Endodermal cell (in vitro differentiated cells): Measurements from ENCODE around the gene HS3ST3B1. TPM values are rescaled to one million over a fixed set of nuclear protein-coding genes. Genes with fewer than 3 reads are reported as not detected.

Experiments
- DNase-seq: peaks from one replicate; pipeline ENCODE4 v3.0.0-alpha.2; 2017
- H3K27ac ChIP-seq: 2 replicates; pipeline ENCODE4 v1.5.1; 2013; ENCODE audit warnings: mild to moderate bottlenecking, low read depth, low read length, moderate library complexity
- H3K27me3 ChIP-seq: 2 replicates; pipeline ENCODE4 v1.6.1; 2013; ENCODE audit warnings: mild to moderate bottlenecking, low read length, moderate library complexity; ENCODE audit not compliant: insufficient read depth, control insufficient read depth, poor library complexity, severe bottlenecking
- H3K36me3 ChIP-seq: 2 replicates; pipeline ENCODE4 v1.7.0; 2013; ENCODE audit warnings: mild to moderate bottlenecking, low read length, moderate library complexity; ENCODE audit not compliant: control insufficient read depth, insufficient read depth
- H3K4me1 ChIP-seq: one replicate; pipeline ENCODE4 v1.7.0; 2013; ENCODE audit warnings: low read length; ENCODE audit not compliant: control insufficient read depth, insufficient read depth
- H3K4me3 ChIP-seq: 2 replicates; pipeline ENCODE4 v1.5.1; 2013; ENCODE audit warnings: mild to moderate bottlenecking, low read length, moderate library complexity
- H3K9ac ChIP-seq: 2 replicates; pipeline ENCODE4 v1.6.1; 2013; ENCODE audit warnings: mild to moderate bottlenecking, low read length, moderate library complexity; ENCODE audit not compliant: poor library complexity, severe bottlenecking; ENCODE audit errors: extremely low read depth
- H3K9me3 ChIP-seq: 2 replicates; pipeline ENCODE4 v1.6.1; 2013; ENCODE audit warnings: mild to moderate bottlenecking, low read length, moderate library complexity; ENCODE audit not compliant: control insufficient read depth
- H3K27ac Mint-ChIP-seq: 2 replicates; pipeline ENCODE4 v1.8.0; 2020; ENCODE audit warnings: mixed read lengths
- H3K27me3 Mint-ChIP-seq: 2 replicates; pipeline ENCODE4 v1.8.0; 2021; ENCODE audit warnings: mild to moderate bottlenecking, mixed read lengths; ENCODE audit not compliant: insufficient read depth
- H3K36me3 Mint-ChIP-seq: 2 replicates; pipeline ENCODE4 v1.8.0; 2020; ENCODE audit warnings: low read depth, mixed read lengths
- H3K4me1 Mint-ChIP-seq: 2 replicates; pipeline ENCODE4 v1.8.0; 2020; ENCODE audit warnings: mixed read lengths
- H3K4me3 Mint-ChIP-seq: 2 replicates; pipeline ENCODE4 v1.8.0; 2020; ENCODE audit warnings: mild to moderate bottlenecking, moderate library complexity, mixed read lengths
- H3K9me3 Mint-ChIP-seq: 2 replicates; pipeline ENCODE4 v1.8.0; 2020; ENCODE audit warnings: mild to moderate bottlenecking, mixed read lengths
- CTCF ChIP-seq: fragments of 200-600 bp; sonication (generic); conservative IDR thresholded peaks from 2 replicates; pipeline ENCODE4 v1.5.0; 2021; ENCODE audit warnings: antibody characterized with exemption, mild to moderate bottlenecking
- WGBS, 2 experiments: methylation state at CpG; one replicate each; pipeline versions ENCODE4 v1.1.5 to v1.1.7; 2013; ENCODE audit warnings: missing lambda C conversion rate in 2 of 2, mixed read lengths in 1 of 2; ENCODE audit not compliant: insufficient coverage in 1 of 2, insufficient read length in 1 of 2; 5-methylcytosine and 5-hydroxymethylcytosine counted together
- total RNA-seq, 2 donors: library from RNA; stranded (reverse); fragmentation: NEBNext Ultra II Directional in 1 of 2; extraction: Animal tissue kit (Norgen Biotek cat#: 25700) in 1 of 2; gene quantifications; 2 replicates in 1 of 2; 3 replicates in 1 of 2; pipeline ENCODE4 v1.2.1, GENCODE V29; 2021

Gene HS3ST3B1
- total RNA-seq, 2 donors from 2014 or later: 5.6 to 6.9 TPM

- no peak overlapping the region for H3K27ac ChIP-seq
- WGBS, 2 experiments: 78 to 83% methylated on average over 6 of the region's 6 CpGs
These were observed 45.9 kb downstream of the HS3ST3B1 start for GRCh38 chr17:14346801-14347200.

DNA sequence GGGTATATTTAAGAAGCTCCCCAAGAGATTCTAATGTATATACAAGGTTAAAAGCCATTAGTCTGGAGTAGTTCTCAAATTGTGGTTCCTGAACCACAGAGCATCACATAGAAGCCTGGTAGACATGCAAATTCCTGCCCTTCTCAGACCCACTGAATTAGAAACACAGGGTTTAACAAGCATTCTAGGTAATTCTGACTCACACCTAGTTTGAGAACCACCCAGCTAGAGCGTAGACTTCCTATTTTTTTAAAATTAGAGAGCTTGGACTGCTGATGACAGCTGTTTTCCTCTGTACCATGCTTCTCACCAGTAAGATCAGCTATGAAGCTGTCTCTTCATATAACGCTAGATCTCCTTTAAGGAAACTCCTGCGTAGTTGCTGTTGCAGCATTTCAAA is 50.6 kb downstream of the HS3ST3B1 start:
- Histone ChIP-seq H3K27ac (no peak overlapping the region), H3K27me3 (no peaks in the 10 kb centered on the region), H3K4me3 (no peak overlapping the region), H3K4me1 (peaks cover 15% of the 10 kb centered on the region), H3K9ac (no peak overlapping the region), H3K9me3 (no peaks in the 10 kb centered on the region), H3K36me3 (no peaks in the 10 kb centered on the region)
- Mint-ChIP-seq H3K9me3 (no peaks in the 10 kb centered on the region), H3K4me3 (no peak overlapping the region), H3K27ac (no peak overlapping the region), H3K4me1 (peaks cover 20% of the 10 kb centered on the region), H3K36me3 (no peaks in the 10 kb centered on the region), H3K27me3 (no peaks in the 10 kb centered on the region)
- TF ChIP-seq CTCF: no peak
- WGBS, 2 experiments: 95 to 100% methylated on average over 2 to 3 of the region's 3 CpGs
- DNase-seq: peak; percentile 33

More at GRCh38 chr17:14346801-14347200, 45.9 kb downstream of the HS3ST3B1 start:
- Histone ChIP-seq H3K9ac (no peak overlapping the region), H3K27me3 (no peaks in the 10 kb centered on the region), H3K4me1 (peaks cover 21% of the 10 kb centered on the region), H3K9me3 (no peaks in the 10 kb centered on the region), H3K36me3 (peaks cover 4% of the 10 kb centered on the region), H3K4me3 (no peak overlapping the region)
- Mint-ChIP-seq H3K27ac (no peak overlapping the region), H3K9me3 (peaks cover 3% of the 10 kb centered on the region), H3K4me1 (peaks cover 29% of the 10 kb centered on the region), H3K27me3 (peaks cover 1% of the 10 kb centered on the region), H3K36me3 (peaks cover 7% of the 10 kb centered on the region), H3K4me3 (no peak overlapping the region)
- peak; percentile 79 for DNase-seq
- no peak for TF ChIP-seq CTCF

GRCh38 chr17:14352136-14352535 is 51.3 kb downstream of the HS3ST3B1 start:
- Histone ChIP-seq H3K9me3 (no peaks in the 10 kb centered on the region), H3K4me1 (peaks cover 9% of the 10 kb centered on the region), H3K4me3 (no peak overlapping the region), H3K9ac (no peak overlapping the region), H3K27me3 (no peaks in the 10 kb centered on the region), H3K36me3 (no peaks in the 10 kb centered on the region), H3K27ac (no peak overlapping the region)
- H3K27me3 Mint-ChIP-seq: no peaks in the 10 kb centered on the region
- 93% methylated on average over 2 of the region's 2 CpGs; no CpG with 5 or more reads in 1 of the 2 experiments for WGBS, 2 experiments
- no peak overlapping the region for H3K27ac Mint-ChIP-seq
- no peak overlapping the region for H3K4me3 Mint-ChIP-seq
- H3K9me3 Mint-ChIP-seq: no peaks in the 10 kb centered on the region
- no peaks in the 10 kb centered on the region for H3K36me3 Mint-ChIP-seq
- peaks cover 14% of the 10 kb centered on the region for H3K4me1 Mint-ChIP-seq
- DNase-seq: peak; percentile 7
- no peak for TF ChIP-seq CTCF
